NCI-H146 treated with DMSO at 0.1 percent for 48 hours (cell line): Measurements from ENCODE around the gene MYRIP.

Experiments used
- DNase-seq: peaks from one replicate; lab custom pipeline; 2025; ENCODE audit not compliant: unreplicated experiment; lab: John Stamatoyannopoulos, UW

MYRIP gene

DNA sequence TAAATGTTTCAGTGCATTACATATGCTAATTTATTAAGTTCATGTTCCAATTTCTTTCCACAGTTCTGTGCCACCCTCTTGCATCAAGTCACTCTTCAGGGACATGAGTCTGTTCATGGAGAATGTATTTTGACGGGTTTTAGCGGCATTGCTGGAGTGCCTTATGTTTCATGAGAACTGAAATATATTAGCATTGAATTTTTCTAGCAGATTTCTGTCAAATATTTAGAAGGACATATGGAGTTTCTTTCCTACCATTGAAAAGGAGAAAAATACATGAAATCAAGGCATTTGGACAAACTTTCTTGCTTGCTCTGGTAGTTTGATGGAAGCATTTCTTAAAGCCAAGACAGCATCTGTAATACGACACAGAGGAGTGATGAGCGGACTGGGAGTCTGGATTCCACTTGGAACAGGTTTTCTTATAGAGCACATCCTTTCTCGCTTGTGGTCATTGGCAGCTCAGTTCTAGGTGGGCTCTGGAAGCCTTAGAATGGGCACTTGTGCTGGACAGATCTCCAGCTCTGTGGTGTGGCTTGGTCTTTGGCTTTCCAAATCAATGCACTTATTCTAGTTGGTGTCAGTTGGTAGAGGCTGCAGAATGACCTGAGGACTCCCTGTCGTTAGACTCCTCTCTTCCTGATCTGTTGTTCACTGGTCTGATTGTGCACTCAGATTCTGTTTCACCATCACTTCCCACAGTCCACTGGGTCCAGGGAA, 415.5 kb downstream of the MYRIP start:
- DNase-seq, result no peak

DNA sequence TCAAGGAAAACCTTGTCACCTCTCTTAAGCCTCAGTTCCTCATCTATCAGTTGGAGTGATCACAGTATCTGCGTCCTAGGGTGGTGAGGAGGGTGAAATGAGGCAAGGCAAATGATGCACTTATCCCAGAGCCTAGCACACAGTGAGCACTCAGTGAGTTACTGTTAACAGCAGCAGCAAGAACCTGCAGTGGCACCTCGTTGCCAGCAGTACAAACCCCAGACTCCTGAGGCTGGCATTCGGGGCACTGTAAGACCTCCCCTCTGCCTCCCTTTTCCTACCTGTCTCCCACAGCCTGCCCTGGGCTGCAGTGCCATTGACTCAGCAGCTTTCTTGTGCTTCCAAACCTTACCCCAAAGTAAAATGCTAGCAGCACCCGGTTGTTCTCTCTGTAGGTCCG, 417.2 kb downstream of the MYRIP start:
- DNase-seq, result no peak

DNA sequence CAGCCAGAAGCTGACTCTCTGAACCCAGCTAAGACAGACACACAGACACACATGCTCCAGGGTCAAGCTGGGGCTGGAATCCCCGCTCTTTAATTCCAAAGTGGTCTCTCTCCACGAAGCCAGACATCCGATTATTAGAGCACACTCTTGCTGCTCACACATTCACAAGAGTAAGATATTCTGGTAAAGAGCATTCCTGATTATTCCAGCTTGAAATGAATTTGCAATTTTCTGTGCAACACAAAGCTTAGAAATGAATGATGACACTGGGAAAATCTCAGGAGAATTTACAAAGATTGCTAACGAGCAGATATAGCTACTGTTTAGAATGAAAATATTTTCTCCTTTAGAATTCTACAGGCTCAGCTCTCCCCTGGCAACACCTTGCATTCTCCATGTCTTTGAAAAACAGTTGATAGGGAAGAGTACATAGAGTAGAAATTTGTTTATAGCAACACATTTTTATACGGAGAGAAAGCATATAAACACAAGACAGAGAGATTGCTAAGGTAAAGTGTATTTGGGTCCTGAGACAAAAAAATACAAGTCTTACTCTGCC, 419.5 kb downstream of the MYRIP start:
- DNase-seq, result no peak

DNA sequence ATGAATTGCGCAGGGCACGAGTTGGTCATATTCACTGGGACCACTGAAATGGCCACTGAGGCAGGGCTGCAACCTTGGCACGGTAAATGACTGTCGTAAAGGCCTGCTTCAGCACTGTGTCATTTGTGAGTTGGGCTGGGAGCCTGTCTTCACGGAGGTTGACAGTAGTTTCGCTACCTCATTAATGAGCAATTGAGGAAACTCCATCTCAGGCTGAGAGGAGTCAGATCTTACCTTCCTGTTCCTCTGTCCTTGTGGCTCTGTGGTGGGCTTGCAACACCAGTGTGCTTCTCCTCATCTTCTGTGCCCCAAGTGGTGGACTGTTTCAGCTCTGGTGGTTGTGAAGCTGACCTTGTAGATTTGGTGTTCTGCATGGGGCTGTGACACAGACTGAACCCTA, 420.0 kb downstream of the MYRIP start:
- DNase-seq, result no peak

DNA sequence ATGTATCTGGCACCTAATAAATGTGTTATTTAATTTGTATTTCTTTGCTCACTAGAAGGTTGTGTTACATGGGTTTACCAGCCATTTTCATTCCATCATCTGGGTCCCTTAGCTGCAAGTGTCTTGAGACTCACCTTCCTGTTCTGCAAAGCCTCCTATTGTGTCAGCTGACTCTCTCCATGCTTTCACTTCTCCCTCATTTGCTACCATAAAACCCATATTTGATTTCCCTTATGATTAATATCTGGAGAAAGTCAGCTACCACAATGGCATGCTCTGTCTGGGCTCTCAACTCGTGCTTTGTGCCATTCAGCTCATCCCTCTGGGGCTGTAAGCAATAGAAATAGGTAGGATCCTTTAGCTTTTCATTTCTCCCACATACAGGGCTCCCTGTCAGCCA, 420.6 kb downstream of the MYRIP start:
- DNase-seq, result no peak

DNA sequence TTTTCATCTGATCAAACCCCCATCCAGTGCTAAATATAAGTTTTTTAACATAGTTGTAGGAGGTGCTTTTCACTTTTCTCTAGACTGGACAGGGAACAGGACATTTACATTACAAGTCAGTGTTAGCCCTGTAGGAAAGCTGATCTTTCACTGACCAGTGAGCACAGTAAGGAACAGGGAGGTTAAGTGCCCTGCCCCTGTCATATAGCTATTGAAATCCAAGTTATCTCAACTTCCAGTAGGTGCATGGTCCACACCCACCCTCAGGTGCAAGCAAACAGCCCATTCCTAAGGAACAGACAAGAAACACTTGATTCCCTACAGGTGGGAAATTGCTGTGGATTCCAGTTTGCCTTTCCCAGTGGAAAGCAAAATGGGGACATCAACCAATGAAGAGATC, 421.0 kb downstream of the MYRIP start:
- no peak for DNase-seq

DNA sequence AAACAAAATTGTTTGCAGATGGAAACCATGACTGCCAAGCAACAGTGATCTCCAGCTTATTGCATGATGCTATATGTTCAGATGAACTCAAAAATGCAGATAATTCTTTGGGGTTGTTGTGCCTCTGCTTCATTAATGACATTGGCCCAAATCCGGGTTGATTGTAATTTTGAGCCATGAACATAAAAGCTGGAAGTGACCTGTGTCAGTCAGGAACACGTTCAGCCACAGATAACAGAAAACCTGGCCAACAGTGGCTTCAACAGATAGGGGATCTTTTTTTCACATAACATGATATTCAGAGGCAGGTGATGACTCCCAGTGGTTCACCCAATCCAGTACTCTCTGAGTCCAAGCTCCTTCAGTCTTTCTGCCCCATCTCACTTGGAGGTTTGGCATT, 423.2 kb downstream of the MYRIP start:
- no peak for DNase-seq

DNA sequence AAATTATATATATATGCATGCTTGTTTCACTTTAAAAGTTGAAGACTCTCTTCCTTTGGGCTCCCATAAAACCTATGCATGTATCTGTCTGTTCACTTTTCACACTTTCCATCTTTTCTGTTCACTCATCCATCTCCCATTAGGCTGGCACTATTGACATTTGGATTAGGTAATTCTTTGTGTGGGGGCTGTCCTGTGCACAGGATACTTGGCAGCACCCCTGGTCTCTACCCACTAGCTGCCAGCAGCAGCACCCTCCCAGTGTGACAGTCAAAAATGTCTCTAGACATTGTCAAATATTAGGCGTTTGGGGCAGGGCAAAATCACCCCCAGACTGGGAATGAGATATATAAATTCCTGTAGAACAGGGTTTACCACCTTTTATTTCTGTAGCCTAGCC, 427.8 kb downstream of the MYRIP start:
- no peak for DNase-seq

DNA sequence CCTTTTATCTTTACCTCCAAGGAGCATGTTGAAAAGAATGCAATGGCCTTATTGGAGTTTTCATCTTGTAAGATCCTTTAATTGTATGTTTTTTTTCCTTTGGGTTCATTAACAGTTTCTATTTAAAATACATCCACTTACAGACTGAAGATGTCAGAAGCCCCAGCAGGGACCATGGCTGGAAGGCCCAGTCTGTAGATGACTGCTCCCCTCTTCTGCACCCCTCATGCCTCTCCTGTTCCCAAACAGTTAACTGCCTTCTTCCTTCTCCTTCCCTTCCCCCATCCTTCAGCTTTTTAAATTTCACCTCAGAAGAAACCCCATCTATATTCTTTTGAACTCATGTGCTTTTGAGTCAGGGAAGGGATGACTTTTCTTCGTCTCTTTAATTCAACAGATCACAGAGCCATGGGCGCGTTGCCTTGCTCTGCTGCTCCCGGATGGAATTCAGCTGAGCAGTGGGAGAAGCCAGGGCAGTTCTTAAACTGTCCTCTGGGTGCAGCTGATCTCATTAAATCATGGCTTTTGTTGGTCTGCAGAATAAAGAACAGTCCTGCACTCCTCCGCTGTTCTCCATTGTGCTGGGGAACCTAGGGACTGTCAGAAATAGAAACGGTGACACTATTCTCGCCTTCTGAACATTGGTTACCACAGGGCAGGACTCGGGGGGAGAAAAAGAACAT, 428.6 kb downstream of the MYRIP start:
- DNase-seq, result no peak

DNA sequence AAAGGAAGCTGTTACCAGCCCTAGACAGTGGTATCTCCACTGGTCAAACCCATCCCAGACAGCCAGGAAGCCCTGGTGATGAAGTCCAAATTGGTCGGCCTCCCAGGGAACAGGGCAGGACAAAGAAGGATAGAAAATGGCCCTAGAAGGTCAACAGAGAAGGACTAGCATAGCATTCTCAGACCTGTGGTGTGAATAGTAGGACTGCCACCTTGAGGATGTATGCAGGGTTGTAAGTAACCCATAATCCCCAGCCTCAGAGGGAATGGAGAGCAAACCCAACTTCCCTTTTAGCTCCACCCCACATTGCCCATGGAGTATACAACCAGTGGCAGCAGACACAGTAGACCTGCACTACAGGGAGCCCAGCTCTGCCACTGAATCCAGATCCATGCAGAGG, 431.5 kb downstream of the MYRIP start:
- no peak for DNase-seq

DNA sequence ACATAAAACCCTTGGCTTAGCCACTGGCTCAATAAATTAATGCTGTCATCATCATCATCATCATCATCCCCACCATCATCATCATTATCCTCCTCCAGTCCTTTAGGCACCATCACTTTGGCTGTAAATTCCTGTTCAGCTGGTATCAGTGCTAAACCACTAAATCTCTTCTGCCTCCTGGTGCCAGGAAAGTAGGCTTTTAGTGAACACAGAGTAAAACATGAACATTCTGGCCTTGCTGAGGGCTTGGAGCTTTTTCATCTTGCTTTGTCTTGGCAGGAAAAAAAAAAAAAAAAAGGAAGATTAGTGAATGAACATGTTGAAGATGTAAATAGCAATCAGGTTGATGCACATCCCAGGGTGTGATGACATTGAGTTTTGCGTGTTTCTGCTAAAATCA, 432.8 kb downstream of the MYRIP start:
- DNase-seq, result no peak

DNA sequence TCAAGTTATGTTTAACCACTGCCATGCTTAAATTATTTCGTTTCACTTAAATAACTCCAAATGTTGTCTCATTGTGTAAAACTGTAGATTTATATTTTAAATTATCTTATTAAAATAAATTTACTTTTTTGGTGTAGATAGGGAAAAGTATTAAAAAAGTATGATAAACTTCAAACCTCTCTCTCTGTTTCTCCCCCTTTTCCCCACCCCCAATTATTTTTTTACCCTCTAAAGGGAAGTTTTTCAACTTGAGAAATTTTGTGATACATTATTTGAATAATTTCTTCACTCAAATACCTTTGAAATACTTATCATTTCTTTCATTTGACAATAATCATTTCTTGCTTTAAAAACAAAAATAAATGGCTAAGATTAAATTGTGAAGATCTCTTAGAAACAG, 433.2 kb downstream of the MYRIP start:
- no peak for DNase-seq

DNA sequence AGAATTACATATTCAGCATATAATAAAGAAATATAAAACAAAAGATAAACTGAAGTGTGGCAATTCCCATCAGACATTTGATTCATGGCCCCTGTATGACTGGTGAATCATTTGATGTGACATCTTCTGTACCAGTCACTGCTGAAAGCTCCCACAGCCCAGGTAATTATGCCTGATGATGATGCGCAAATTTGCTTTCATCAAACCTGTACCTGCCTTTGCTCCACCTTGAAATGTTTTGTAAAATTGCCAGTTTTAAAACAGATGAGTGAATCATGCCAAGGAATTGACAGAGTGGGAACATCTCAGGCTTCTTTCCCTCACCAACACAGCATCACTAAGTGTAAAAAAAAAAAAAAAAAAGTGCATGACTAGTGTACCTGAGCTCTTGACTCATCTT, 433.6 kb downstream of the MYRIP start:
- no peak for DNase-seq

DNA sequence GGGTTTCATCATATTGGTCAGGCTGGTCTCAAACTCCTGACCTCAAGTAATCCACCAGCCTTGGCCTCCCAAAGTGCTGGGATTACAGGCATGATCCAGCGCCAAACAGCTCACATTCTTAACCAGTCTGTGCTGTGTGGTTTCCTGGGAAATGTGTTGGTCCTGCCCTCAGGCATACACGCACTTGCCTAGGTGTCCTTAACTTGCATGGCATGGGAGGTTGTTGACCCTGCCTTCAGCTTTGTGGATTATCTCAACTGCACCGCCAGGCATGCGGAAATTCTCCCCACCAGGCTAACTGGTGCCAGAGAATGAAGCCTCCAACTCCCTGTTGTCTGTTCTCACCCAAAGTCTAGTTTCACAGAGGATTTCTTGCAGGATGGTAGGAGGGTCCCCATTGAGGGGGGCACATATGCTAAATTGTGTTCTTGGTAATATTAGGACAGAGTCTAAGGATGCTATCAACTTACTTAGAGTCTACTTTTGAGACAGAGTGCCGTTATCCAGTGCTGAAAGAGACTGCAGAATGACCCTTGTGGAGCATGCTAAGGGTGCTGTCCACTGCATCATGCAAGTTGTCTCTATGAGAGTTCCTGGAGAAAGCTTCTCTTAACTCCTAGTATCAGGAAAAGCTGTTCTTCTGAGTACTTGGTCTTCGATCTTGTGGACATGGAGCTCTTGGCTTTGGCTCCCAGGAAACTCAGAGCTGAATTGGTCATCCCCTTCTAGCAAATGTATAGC, 438.5 kb downstream of the MYRIP start:
- DNase-seq, result no peak

DNA sequence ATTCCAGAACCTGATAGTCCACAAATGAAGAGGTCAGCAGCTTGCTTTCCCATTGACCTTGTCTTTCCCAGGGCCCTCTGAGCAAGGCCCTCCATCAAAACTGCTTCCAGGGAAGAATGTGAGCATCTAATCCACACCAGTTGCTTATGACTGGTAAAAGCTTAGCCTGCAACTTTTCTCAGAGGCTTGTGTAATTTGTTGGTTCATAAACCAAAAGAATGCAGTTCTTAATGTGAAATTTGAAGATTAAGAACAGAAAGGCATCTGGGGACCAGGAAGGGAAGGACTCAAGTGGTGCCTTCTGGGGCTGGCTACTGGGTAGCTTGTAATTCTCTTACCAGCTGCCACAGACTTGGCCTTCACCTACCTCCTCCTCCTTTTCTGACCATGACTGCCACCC, 439.2 kb downstream of the MYRIP start:
- no peak for DNase-seq

DNA sequence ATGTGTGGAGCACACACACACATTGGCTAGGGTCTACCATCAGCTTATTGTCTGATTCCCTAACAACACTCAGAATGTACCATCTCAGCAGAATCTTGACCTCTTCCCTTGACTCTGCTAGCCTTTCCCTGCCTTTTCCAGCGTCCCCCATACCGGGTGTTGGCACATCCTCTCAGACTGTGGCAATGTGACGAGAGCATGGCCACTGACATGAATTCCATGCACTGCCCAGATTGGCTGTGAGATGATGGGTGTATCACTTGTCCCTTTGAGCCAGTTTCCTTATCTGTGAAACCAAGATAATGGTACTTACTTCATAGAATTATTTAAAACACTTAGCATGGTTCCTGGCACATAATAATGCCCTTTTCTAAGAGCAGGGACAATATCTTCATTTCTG, 439.8 kb downstream of the MYRIP start:
- no peak for DNase-seq

DNA sequence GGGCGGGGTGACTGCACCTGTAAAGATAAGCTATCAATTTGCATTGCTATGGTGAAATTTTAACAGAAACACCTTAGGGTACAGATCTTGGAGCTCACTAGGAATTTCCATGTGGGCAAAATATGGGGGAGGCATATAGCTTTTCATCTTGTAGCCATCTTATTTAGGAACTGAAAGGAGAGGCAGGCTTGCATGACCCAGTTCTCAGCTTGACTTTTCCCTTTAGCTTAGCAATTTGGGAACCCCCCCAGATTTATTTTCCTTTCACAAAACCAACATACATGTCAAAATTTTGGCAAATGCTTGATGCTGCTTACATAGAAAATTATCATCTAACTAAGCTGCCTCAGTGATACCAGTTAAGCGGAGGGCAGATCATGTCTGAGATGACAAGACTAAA, 445.1 kb downstream of the MYRIP start:
- DNase-seq, result no peak

DNA sequence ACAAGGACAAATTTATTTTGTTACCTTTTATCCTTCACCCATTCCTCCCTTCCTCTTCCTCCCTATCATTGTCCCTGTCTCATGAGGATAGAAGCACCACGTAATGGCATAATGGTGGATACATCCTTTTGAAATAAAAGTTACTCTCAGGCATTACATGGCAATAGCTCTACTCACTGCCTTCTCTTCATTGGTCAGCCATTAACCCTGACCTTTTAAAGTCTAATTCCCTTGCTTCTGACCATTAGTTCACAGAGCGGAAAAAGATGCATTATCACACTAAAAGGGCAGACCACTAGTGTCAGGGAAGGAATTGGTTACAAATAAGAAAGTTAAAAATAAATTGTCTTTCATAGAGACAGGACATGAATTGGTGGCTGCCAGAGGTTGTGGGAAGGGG, 445.5 kb downstream of the MYRIP start:
- DNase-seq, result no peak

DNA sequence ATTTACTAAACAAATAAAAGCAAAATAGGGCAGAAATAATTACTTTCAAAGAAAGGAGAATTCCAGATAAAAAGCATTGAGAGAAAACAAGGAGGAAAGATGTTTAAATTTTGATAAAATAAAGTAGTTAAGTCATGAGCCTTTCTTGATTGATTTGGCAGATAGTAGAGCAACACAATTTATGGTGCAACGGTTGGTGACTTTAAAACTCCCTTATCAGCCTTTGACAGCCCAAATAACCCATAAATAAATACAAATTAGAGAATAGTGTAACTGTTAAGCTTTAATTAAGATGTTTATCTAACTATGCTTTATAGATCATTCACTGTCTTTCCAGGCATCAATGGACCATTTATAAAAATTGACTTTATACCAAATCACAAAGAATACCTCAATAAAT, 446.1 kb downstream of the MYRIP start:
- DNase-seq, result no peak

DNA sequence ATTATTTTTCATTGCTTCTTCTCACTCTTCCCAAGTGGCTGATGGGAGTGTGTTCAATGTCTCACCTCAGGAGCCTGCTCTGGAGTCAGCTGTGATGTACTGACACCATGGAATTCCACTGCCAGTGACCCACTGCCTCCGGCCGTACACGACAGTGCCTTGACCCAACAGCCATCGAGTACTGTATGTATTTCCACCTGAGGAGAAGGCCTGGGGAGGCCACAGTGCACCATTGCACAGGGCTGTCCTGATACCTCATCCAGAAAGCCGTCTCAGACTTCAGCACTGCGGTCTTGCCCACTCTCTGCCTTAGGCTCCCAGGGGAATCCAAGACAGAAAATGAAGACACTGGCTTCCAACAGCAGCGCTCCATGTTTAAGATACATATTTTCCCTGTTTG, 448.7 kb downstream of the MYRIP start:
- DNase-seq, result no peak

DNA sequence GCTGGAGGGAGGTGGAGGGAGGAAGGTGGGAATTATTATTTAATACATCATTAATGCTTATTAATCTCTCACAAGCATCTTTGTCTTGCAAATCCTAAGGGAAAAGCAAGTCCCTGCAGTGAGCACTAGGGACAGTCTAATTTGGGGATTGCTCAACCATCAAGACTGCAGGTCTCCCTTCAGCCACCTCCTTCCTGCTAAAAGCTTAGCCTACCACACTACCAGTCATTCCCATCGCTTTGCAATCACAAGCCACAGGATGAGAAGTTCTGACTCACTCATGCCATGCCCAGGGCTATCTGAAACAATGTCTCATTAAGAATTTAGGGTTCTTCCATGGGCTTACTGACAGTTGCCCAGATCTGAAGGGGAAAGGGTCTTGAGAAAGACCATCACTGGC, 449.1 kb downstream of the MYRIP start:
- no peak for DNase-seq

DNA sequence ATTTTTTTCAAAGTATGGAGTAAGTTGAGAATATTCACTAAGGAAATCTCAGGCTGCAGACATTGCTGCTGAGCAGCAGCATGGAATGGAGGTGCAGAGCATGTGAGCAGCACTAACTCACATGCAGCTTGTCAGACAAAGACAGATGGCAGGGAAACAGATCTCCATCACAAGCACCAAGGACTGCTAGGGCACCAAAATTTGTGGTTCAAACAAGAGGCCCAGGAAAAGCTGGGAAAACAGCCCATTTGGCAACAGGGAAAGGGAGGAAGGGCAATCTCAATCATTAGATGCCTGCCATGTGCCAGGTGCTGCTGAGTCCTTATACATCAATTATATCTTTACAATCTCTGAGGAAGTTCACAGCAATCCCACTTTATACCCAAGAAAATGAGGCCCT, 452.9 kb downstream of the MYRIP start:
- no peak for DNase-seq
